ENCODE measurements around the gene DNMT1. TPM values are rescaled to one million over a fixed set of nuclear protein-coding genes. Genes with fewer than 3 reads are reported as not detected.

Gene DNMT1
- polyA plus RNA-seq, 2 donors: 32.1 to 42.6 TPM

GRCh38 chr19:10107817-10108367, 86.9 kb downstream of the DNMT1 start:
- no peak overlapping the region for H3K4me3 ChIP-seq (ENCODE audit: low read depth in 1 of 2, low read length in 2 of 2)
- 90 to 92% methylated on average over 14 of the region's 14 CpGs for WGBS, 2 donors

DNA sequence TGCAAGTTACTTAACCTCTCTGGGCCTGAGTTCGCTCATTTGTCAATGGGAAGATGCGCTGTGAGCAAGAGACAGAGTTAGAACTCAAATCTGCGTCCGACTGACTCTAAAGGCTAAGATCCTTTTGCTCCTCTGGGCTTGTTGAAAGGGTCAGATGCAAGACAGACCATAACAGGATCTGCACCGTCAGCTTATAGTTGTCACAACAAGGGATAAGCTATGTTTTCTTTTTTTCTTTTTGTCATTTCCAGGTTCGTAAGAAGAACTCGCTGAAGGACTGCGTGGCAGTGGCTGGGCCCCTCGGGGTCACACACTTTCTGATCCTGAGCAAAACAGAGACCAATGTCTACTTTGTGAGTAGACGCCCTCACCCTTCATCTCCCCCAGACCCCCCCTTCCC, 87.5 kb downstream of the DNMT1 start:
- peaks cover 0 to 11% of the 10 kb centered on the region in 2 donors for H3K4me1 ChIP-seq (ENCODE audit: control insufficient read depth in 2 of 2, insufficient read depth in 2 of 2, low read length in 1 of 2)
- H3K27ac ChIP-seq (ENCODE audit: low read depth in 2 of 2, low read length in 1 of 2): no peak overlapping the region
- H3K4me3 ChIP-seq (ENCODE audit: low read depth in 1 of 2, low read length in 2 of 2): peak overlapping the region; percentile 80 to 81
- H3K27me3 ChIP-seq (ENCODE audit: control insufficient read depth in 1 of 2, insufficient read depth in 2 of 2, low read length in 2 of 2): no peaks in the 10 kb centered on the region
- WGBS, 2 donors: 70 to 71% methylated on average over 10 of the region's 10 CpGs
- no peaks in the 10 kb centered on the region for H3K9me3 ChIP-seq (ENCODE audit: control insufficient read depth in 2 of 2, insufficient read depth in 1 of 2, low read depth in 1 of 2, low read length in 1 of 2)
- peaks cover 11 to 38% of the 10 kb centered on the region in 2 donors for H3K36me3 ChIP-seq (ENCODE audit: control insufficient read depth in 2 of 2, insufficient read depth in 2 of 2, low read length in 1 of 2)

More at GRCh38 chr19:10107817-10108367, 86.9 kb downstream of the DNMT1 start:
- Histone ChIP-seq H3K4me1 (ENCODE audit: control insufficient read depth in 2 of 2, insufficient read depth in 2 of 2, low read length in 1 of 2) (peaks cover 0 to 12% of the 10 kb centered on the region in 2 donors), H3K9me3 (ENCODE audit: control insufficient read depth in 2 of 2, insufficient read depth in 1 of 2, low read depth in 1 of 2, low read length in 1 of 2) (no peaks in the 10 kb centered on the region), H3K27me3 (ENCODE audit: control insufficient read depth in 1 of 2, insufficient read depth in 2 of 2, low read length in 2 of 2) (no peaks in the 10 kb centered on the region), H3K27ac (ENCODE audit: low read depth in 2 of 2, low read length in 1 of 2) (no peak overlapping the region), H3K36me3 (ENCODE audit: control insufficient read depth in 2 of 2, insufficient read depth in 2 of 2, low read length in 1 of 2) (peaks cover 11 to 40% of the 10 kb centered on the region in 2 donors)

GRCh38 chr19:10106100-10106936, 88.4 kb downstream of the DNMT1 start, which contains the start of gene PPAN:
PPAN (plus strand) TSS chr19:10106362; CDS start chr19:10106395, 33 bp downstream.
- WGBS, 2 donors: 1% methylated on average over 66 to 71 of the region's 71 CpGs

DNA sequence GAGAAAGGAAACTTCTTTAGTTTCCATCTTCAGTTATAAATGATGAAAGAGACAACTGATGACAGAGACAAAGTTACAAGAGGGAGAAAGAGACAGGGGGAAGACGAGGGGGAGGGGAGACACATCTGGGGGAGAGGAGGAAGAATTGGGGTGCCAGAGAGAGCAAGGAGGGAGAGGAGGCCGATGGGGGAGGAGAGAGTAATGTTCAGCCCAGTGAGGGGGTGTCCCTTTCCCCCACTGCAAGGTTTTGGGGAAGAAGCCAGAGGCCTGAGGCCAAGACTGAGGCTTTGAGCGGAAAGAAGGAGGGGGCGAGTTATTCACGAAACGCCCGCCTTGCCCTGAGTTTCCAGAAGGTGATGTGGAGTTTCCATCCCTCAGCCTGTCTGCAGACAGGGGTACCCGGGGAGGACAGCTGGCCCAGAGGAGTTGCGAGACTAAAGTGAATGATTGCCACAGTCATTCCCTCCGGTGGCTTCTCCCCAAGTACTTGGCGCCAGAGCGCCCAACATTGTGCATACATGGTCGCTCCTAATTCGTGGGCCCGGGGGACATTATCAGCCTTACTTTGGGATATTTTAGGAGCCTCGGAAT, 89.1 kb downstream of the DNMT1 start:
- no peaks in the 10 kb centered on the region for H3K9me3 ChIP-seq (ENCODE audit: control insufficient read depth in 2 of 2, insufficient read depth in 1 of 2, low read depth in 1 of 2, low read length in 1 of 2)
- WGBS, 2 donors: 36 to 40% methylated on average over 16 of the region's 16 CpGs
- H3K27me3 ChIP-seq (ENCODE audit: control insufficient read depth in 1 of 2, insufficient read depth in 2 of 2, low read length in 2 of 2): no peaks in the 10 kb centered on the region
- H3K27ac ChIP-seq (ENCODE audit: low read depth in 2 of 2, low read length in 1 of 2): peak overlapping the region; percentile 45 to 62
- peaks cover 0 to 8% of the 10 kb centered on the region in 2 donors for H3K4me1 ChIP-seq (ENCODE audit: control insufficient read depth in 2 of 2, insufficient read depth in 2 of 2, low read length in 1 of 2)
- H3K36me3 ChIP-seq (ENCODE audit: control insufficient read depth in 2 of 2, insufficient read depth in 2 of 2, low read length in 1 of 2): peaks cover 11 to 26% of the 10 kb centered on the region in 2 donors
- H3K4me3 ChIP-seq (ENCODE audit: low read depth in 1 of 2, low read length in 2 of 2): no peak overlapping the region

More at GRCh38 chr19:10106100-10106936, 88.4 kb downstream of the DNMT1 start, which contains the start of gene PPAN:
- Histone ChIP-seq H3K4me3 (ENCODE audit: low read depth in 1 of 2, low read length in 2 of 2) (peak within 1 kb of the TSS; percentile 80 to 81), H3K9me3 (ENCODE audit: control insufficient read depth in 2 of 2, insufficient read depth in 1 of 2, low read depth in 1 of 2, low read length in 1 of 2) (no peaks in the 10 kb centered on the region), H3K27me3 (ENCODE audit: control insufficient read depth in 1 of 2, insufficient read depth in 2 of 2, low read length in 2 of 2) (no peaks in the 10 kb centered on the region), H3K4me1 (ENCODE audit: control insufficient read depth in 2 of 2, insufficient read depth in 2 of 2, low read length in 1 of 2) (peaks cover 0 to 8% of the 10 kb centered on the region in 2 donors), H3K27ac (ENCODE audit: low read depth in 2 of 2, low read length in 1 of 2) (peak within 1 kb of the TSS; percentile 77 to 80), H3K36me3 (ENCODE audit: control insufficient read depth in 2 of 2, insufficient read depth in 2 of 2, low read length in 1 of 2) (peaks cover 11 to 33% of the 10 kb centered on the region in 2 donors)

DNA sequence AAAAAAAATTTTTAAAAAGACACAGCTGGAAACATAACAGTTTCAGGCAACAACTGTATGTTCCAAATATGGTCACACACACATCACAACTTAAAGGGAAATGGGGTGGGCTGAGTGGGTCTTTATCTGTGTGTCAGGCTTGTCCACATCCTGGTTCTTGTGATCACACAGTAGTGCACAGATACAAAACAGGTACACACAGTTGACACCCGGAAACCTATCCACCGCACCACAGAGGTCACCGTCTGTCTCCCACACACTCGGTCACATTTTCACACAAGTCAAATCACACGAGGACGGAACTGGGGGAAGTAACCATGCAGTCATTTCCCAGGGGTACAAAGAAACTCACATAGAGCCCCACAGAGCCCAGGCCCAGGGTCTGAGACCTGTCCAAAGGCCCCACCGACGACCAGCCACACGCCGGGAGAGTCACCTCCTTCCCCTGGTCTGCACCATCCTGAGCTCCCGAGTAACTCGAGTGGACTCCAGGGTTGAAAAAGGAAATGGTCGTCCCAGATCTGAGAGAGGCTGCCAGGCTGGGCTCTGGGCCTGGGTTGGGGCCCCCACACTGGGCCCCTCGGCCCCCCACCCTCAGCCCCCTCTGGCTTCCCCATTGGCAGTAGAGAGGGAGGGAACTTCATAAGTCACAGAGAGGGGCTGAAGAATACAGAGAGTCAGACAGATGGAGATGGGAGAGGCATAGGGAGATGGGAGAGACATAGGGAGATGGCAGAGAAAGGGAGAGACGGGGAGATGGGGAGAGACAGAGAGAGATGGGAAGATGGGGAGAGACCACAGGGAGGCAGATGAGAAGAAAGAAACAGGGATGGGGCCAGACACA, 89.9 kb downstream of the DNMT1 start:
- no peaks in the 10 kb centered on the region for H3K9me3 ChIP-seq (ENCODE audit: control insufficient read depth in 2 of 2, insufficient read depth in 1 of 2, low read depth in 1 of 2, low read length in 1 of 2)
- WGBS, 2 donors: 52 to 54% methylated on average over 15 of the region's 15 CpGs
- peak overlapping the region; percentile 62 to 77 for H3K27ac ChIP-seq (ENCODE audit: low read depth in 2 of 2, low read length in 1 of 2)
- no peaks in the 10 kb centered on the region for H3K27me3 ChIP-seq (ENCODE audit: control insufficient read depth in 1 of 2, insufficient read depth in 2 of 2, low read length in 2 of 2)
- no peak overlapping the region for H3K4me3 ChIP-seq (ENCODE audit: low read depth in 1 of 2, low read length in 2 of 2)
- H3K4me1 ChIP-seq (ENCODE audit: control insufficient read depth in 2 of 2, insufficient read depth in 2 of 2, low read length in 1 of 2): peaks cover 0 to 8% of the 10 kb centered on the region in 2 donors
- peaks cover 8 to 19% of the 10 kb centered on the region in 2 donors for H3K36me3 ChIP-seq (ENCODE audit: control insufficient read depth in 2 of 2, insufficient read depth in 2 of 2, low read length in 1 of 2)

DNA sequence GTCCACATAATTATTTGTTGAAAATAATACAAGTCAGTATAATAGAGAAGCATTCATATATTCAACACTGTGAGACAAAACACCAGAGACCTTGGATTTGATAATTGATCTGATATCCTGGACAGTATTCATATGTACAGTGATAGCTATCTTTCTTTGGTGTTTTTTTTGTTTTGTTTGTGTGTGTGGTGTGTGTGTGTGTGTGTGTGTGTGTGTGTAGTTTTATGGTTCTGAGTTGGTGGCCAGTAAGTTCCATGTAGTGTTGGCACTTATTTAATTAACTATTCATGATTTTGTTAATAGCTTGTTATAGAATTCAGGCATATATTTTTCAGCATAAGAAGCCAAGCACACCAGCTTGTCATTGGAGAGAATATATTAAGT, 90.6 kb downstream of the DNMT1 start:
- peaks cover 8 to 11% of the 10 kb centered on the region in 2 donors for H3K36me3 ChIP-seq (ENCODE audit: control insufficient read depth in 2 of 2, insufficient read depth in 2 of 2, low read length in 1 of 2)
- H3K27ac ChIP-seq (ENCODE audit: low read depth in 2 of 2, low read length in 1 of 2): no peak overlapping the region
- H3K27me3 ChIP-seq (ENCODE audit: control insufficient read depth in 1 of 2, insufficient read depth in 2 of 2, low read length in 2 of 2): no peaks in the 10 kb centered on the region
- peaks cover 0 to 8% of the 10 kb centered on the region in 2 donors for H3K4me1 ChIP-seq (ENCODE audit: control insufficient read depth in 2 of 2, insufficient read depth in 2 of 2, low read length in 1 of 2)
- H3K9me3 ChIP-seq (ENCODE audit: control insufficient read depth in 2 of 2, insufficient read depth in 1 of 2, low read depth in 1 of 2, low read length in 1 of 2): no peaks in the 10 kb centered on the region
- no peak overlapping the region for H3K4me3 ChIP-seq (ENCODE audit: low read depth in 1 of 2, low read length in 2 of 2)

GRCh38 chr19:10102787-10103236, 91.9 kb downstream of the DNMT1 start:
- WGBS, 2 donors: 66 to 71% methylated on average over 7 of the region's 7 CpGs
- no peak overlapping the region for H3K4me3 ChIP-seq (ENCODE audit: low read depth in 1 of 2, low read length in 2 of 2)
- no peaks in the 10 kb centered on the region for H3K27me3 ChIP-seq (ENCODE audit: control insufficient read depth in 1 of 2, insufficient read depth in 2 of 2, low read length in 2 of 2)
- peak overlapping the region; percentile 5 to 22 for H3K27ac ChIP-seq (ENCODE audit: low read depth in 2 of 2, low read length in 1 of 2)
- H3K4me1 ChIP-seq (ENCODE audit: control insufficient read depth in 2 of 2, insufficient read depth in 2 of 2, low read length in 1 of 2): peaks cover 0 to 6% of the 10 kb centered on the region in 2 donors
- no peaks in the 10 kb centered on the region for H3K9me3 ChIP-seq (ENCODE audit: control insufficient read depth in 2 of 2, insufficient read depth in 1 of 2, low read depth in 1 of 2, low read length in 1 of 2)
- H3K36me3 ChIP-seq (ENCODE audit: control insufficient read depth in 2 of 2, insufficient read depth in 2 of 2, low read length in 1 of 2): peaks cover 3 to 4% of the 10 kb centered on the region in 2 donors

GRCh38 chr19:10100163-10100785, 94.5 kb downstream of the DNMT1 start:
- Histone ChIP-seq H3K27me3 (ENCODE audit: control insufficient read depth in 1 of 2, insufficient read depth in 2 of 2, low read length in 2 of 2) (no peaks in the 10 kb centered on the region), H3K4me1 (ENCODE audit: control insufficient read depth in 2 of 2, insufficient read depth in 2 of 2, low read length in 1 of 2) (peaks cover 0 to 7% of the 10 kb centered on the region in 2 donors), H3K27ac (ENCODE audit: low read depth in 2 of 2, low read length in 1 of 2) (no peak overlapping the region), H3K36me3 (ENCODE audit: control insufficient read depth in 2 of 2, insufficient read depth in 2 of 2, low read length in 1 of 2) (no peaks in the 10 kb centered on the region), H3K9me3 (ENCODE audit: control insufficient read depth in 2 of 2, insufficient read depth in 1 of 2, low read depth in 1 of 2, low read length in 1 of 2) (no peaks in the 10 kb centered on the region), H3K4me3 (ENCODE audit: low read depth in 1 of 2, low read length in 2 of 2) (no peak overlapping the region)
- WGBS, 2 donors: 81 to 87% methylated on average over 5 of the region's 5 CpGs

All from esophagus (tissue), 2 donors.